H1 (cell line): ENCODE results near the gene GSE1. TPM values are rescaled to one million over a fixed set of nuclear protein-coding genes. Genes with fewer than 3 reads are reported as not detected.

Source experiments
- CTCF ChIA-PET: fragments of 300-600 bp; sonication (Branson Sonifier 250); formaldehyde crosslinking; loops from one replicate; lab custom pipeline; 2021; ENCODE audit not compliant: partially characterized antibody; lab: Charles Lee
- POLR2A ChIA-PET: fragments of 300-600 bp; sonication (Branson Sonifier 250); formaldehyde crosslinking; loops from one replicate; lab custom pipeline; 2021; ENCODE audit warnings: inconsistent platforms; ENCODE audit not compliant: partially characterized antibody; lab: Charles Lee
- DNase-seq, 2 experiments: peaks; one replicate each; pipeline versions ENCODE4 v3.0.0 to v3.0.0-alpha.2; 2010 to 2022; ENCODE audit warnings: low spot score in 2 of 2, low read depth in 1 of 2, mixed read lengths in 1 of 2
- FAIRE-seq: peaks from 2 replicates; lab custom pipeline; 2011; peaks lifted over from hg19 to GRCh38; lab: Jason Lieb, UNC
- H2AFZ ChIP-seq: 2 replicates; pipeline ENCODE4 v1.8.1; 2012; ENCODE audit warnings: low read length, inconsistent platforms
- H2AK5ac ChIP-seq: 2 replicates; pipeline ENCODE4 v1.6.1; 2013; ENCODE audit warnings: low read depth, low read length
- H2BK120ac ChIP-seq: replicated peaks from 2 replicates; pipeline ENCODE3; 2013; ENCODE audit warnings: low read depth, low read length, inconsistent platforms
- H2BK12ac ChIP-seq: 2 replicates; pipeline ENCODE4 v1.6.1; 2013; ENCODE audit warnings: low read depth, low read length
- H2BK15ac ChIP-seq: 2 replicates; pipeline ENCODE4 v1.6.1; 2013; ENCODE audit warnings: low read length
- H2BK20ac ChIP-seq: 2 replicates; pipeline ENCODE4 v1.6.1; 2013; ENCODE audit warnings: low read length
- H2BK5ac ChIP-seq: 2 replicates; pipeline ENCODE4 v1.6.1; 2013; ENCODE audit warnings: low read depth, low read length
- H3K14ac ChIP-seq: 2 replicates; pipeline ENCODE4 v1.6.1; 2013; ENCODE audit warnings: inconsistent platforms; ENCODE audit not compliant: insufficient read length
- H3K18ac ChIP-seq: 2 replicates; pipeline ENCODE4 v1.6.1; 2013; ENCODE audit warnings: low read length; ENCODE audit errors: extremely low read depth
- H3K23ac ChIP-seq: 2 replicates; pipeline ENCODE4 v1.6.1; 2013; ENCODE audit warnings: inconsistent platforms; ENCODE audit not compliant: insufficient read length
- H3K23me2 ChIP-seq: 2 replicates; pipeline ENCODE4 v1.6.1; 2013; ENCODE audit warnings: low read depth, low read length
- H3K27ac ChIP-seq: 2 replicates; pipeline ENCODE4 v1.6.1; 2011; ENCODE audit warnings: low read depth, low read length, inconsistent platforms
- H3K27me3 ChIP-seq, 4 experiments: replicated peaks in 1 of 4; 1 replicate in 1 of 4; 2 replicates in 3 of 4; pipeline versions ENCODE4 v1.6.1 to v1.8.1; 2011 to 2013; ENCODE audit warnings: low read length in 3 of 4, mild to moderate bottlenecking in 3 of 4, inconsistent platforms in 2 of 4, mixed read lengths in 2 of 4, moderate library complexity in 1 of 4; ENCODE audit not compliant: control insufficient read depth in 3 of 4, insufficient read depth in 3 of 4; ENCODE audit errors: extremely low read depth in 1 of 4
- H3K36me3 ChIP-seq, 4 experiments: 2 replicates each; pipeline versions ENCODE4 v1.6.1 to v1.8.1; 2011 to 2013; ENCODE audit warnings: mild to moderate bottlenecking in 4 of 4, low read length in 3 of 4, moderate library complexity in 2 of 4, control low read depth in 1 of 4, inconsistent platforms in 1 of 4; ENCODE audit not compliant: insufficient read depth in 4 of 4, control insufficient read depth in 2 of 4
- H3K4ac ChIP-seq: replicated peaks from 2 replicates; pipeline ENCODE3; 2013; ENCODE audit warnings: low read length, low read depth, mixed read lengths, inconsistent platforms; ENCODE audit not compliant: insufficient read length
- H3K4me1 ChIP-seq, 4 experiments: replicated peaks in 1 of 4; 1 replicate in 1 of 4; 2 replicates in 3 of 4; pipeline versions ENCODE4 v1.6.1 to v1.8.1; 2011 to 2013; ENCODE audit warnings: low read length in 3 of 4, inconsistent platforms in 2 of 4, mixed read lengths in 1 of 4; ENCODE audit not compliant: insufficient read depth in 4 of 4, control insufficient read depth in 3 of 4
- H3K4me2 ChIP-seq, 2 experiments: 2 replicates each; pipeline versions ENCODE4 v1.6.1 to v1.8.1; 2011 to 2013; ENCODE audit warnings: low read depth in 2 of 2, low read length in 2 of 2, control low read depth in 1 of 2, inconsistent platforms in 1 of 2, mild to moderate bottlenecking in 1 of 2; ENCODE audit not compliant: insufficient read depth in 1 of 2
- H3K4me3 ChIP-seq, 4 experiments: fragments of 200-600, 300-600 bp in 1 of 4; sonication (generic), shearing (Covaris generic), sonication (Bioruptor Twin) in 1 of 4; 2 replicates each; pipeline versions ENCODE4 v1.5.1 to v1.8.1; 2011 to 2016; ENCODE audit warnings: low read length in 4 of 4, low read depth in 3 of 4, control low read depth in 2 of 4, inconsistent platforms in 2 of 4, mild to moderate bottlenecking in 2 of 4, mixed read lengths in 1 of 4, moderate library complexity in 1 of 4; ENCODE audit not compliant: insufficient read depth in 2 of 4; ENCODE audit errors: extremely low read depth in 1 of 4
- H3K56ac ChIP-seq: replicated peaks from 2 replicates; pipeline ENCODE3; 2013; ENCODE audit warnings: low read depth, mild to moderate bottlenecking, mixed read lengths, low read length, inconsistent platforms; ENCODE audit not compliant: insufficient read length
- H3K79me1 ChIP-seq: 2 replicates; pipeline ENCODE4 v1.6.1; 2013; ENCODE audit warnings: low read depth, low read length, control low read depth
- H3K79me2 ChIP-seq, 2 experiments: 2 replicates each; pipeline versions ENCODE4 v1.6.1 to v1.8.1; 2012 to 2013; ENCODE audit warnings: low read length in 2 of 2, mild to moderate bottlenecking in 2 of 2, inconsistent platforms in 1 of 2; ENCODE audit not compliant: insufficient read depth in 2 of 2, control insufficient read depth in 1 of 2
- H3K9ac ChIP-seq, 4 experiments: replicated peaks in 1 of 4; 1 replicate in 1 of 4; 2 replicates in 3 of 4; pipeline versions ENCODE4 v1.6.1 to v1.8.1; 2011 to 2013; ENCODE audit warnings: low read depth in 3 of 4, low read length in 3 of 4, control low read depth in 2 of 4, mild to moderate bottlenecking in 2 of 4, moderate library complexity in 2 of 4, inconsistent platforms in 1 of 4; ENCODE audit errors: extremely low read depth in 1 of 4
- H3K9me3 ChIP-seq, 2 experiments: 2 replicates each; pipeline versions ENCODE4 v1.6.1 to v1.8.1; 2012 to 2013; ENCODE audit warnings: mild to moderate bottlenecking in 2 of 2, moderate library complexity in 2 of 2, control low read depth in 1 of 2, inconsistent platforms in 1 of 2, low read depth in 1 of 2, low read length in 1 of 2, mixed read lengths in 1 of 2; ENCODE audit not compliant: insufficient read depth in 2 of 2
- H4K20me1 ChIP-seq, 2 experiments: replicated peaks in 1 of 2; 2 replicates each; pipeline versions ENCODE3 to v1.8.1; 2011 to 2013; ENCODE audit warnings: inconsistent platforms in 2 of 2, low read length in 2 of 2, mild to moderate bottlenecking in 1 of 2; ENCODE audit not compliant: insufficient read depth in 2 of 2, control insufficient read depth in 1 of 2
- H4K5ac ChIP-seq: 2 replicates; pipeline ENCODE4 v1.6.1; 2013; ENCODE audit warnings: low read length, low read depth, mixed read lengths, inconsistent platforms; ENCODE audit not compliant: insufficient read length
- H4K8ac ChIP-seq: 2 replicates; pipeline ENCODE4 v1.8.0; 2013; ENCODE audit warnings: mild to moderate bottlenecking, moderate library complexity, low read length, inconsistent platforms; ENCODE audit not compliant: insufficient read depth; ENCODE audit errors: extremely low read depth
- H4K91ac ChIP-seq: replicated peaks from 2 replicates; pipeline ENCODE3; 2013; ENCODE audit warnings: low read length, mixed read lengths, inconsistent platforms; ENCODE audit not compliant: insufficient read length
- ATF2 ChIP-seq: IDR thresholded peaks from 2 replicates; pipeline ENCODE4 v1.6.1; 2012; ENCODE audit warnings: low read length, inconsistent platforms
- ATF3 ChIP-seq: IDR thresholded peaks from 2 replicates; pipeline ENCODE4 v1.6.1; 2011; ENCODE audit warnings: low read depth, mild to moderate bottlenecking, low read length; ENCODE audit not compliant: insufficient read depth
- CREB1 ChIP-seq: IDR thresholded peaks from 2 replicates; pipeline ENCODE4 v1.6.1; 2012; ENCODE audit warnings: inconsistent platforms
- E2F6 ChIP-seq: IDR thresholded peaks from 2 replicates; pipeline ENCODE4 v1.6.1; 2012; ENCODE audit warnings: inconsistent platforms
- HDAC2 ChIP-seq, 2 experiments: fragments of 300-600 bp in 1 of 2; sonication (generic) in 1 of 2; IDR thresholded peaks; 2 replicates each; pipeline ENCODE4 v1.6.1; 2011 to 2012; ENCODE audit warnings: low read depth in 2 of 2, low read length in 2 of 2, mild to moderate bottlenecking in 2 of 2, moderate library complexity in 2 of 2, borderline replicate concordance in 1 of 2, inconsistent platforms in 1 of 2
- KDM5A ChIP-seq: fragments of 200-600 bp; IDR thresholded peaks from 2 replicates; pipeline ENCODE4 v1.7.1; 2012; ENCODE audit warnings: mild to moderate bottlenecking, low read length, inconsistent platforms, mixed read lengths
- POU5F1 ChIP-seq: IDR thresholded peaks from 2 replicates; pipeline ENCODE4 v1.6.1; 2011; ENCODE audit warnings: low read depth, mild to moderate bottlenecking, low read length, moderate library complexity
- RAD21 ChIP-seq, 2 experiments: IDR thresholded peaks in 1 of 2; conservative IDR thresholded peaks in 1 of 2; 2 replicates each; pipeline ENCODE4 v1.6.1; 2011; ENCODE audit warnings: low read depth in 2 of 2, low read length in 2 of 2, improper control_type of control experiment in 1 of 2, inconsistent platforms in 1 of 2, mild to moderate bottlenecking in 1 of 2, moderate library complexity in 1 of 2
- RXRA ChIP-seq: IDR thresholded peaks from 2 replicates; pipeline ENCODE4 v1.6.1; 2011; ENCODE audit warnings: low read depth, mild to moderate bottlenecking, low read length, moderate library complexity; ENCODE audit not compliant: insufficient read depth
- SIX5 ChIP-seq: IDR thresholded peaks from 2 replicates; pipeline ENCODE4 v1.6.1; 2011; ENCODE audit warnings: mild to moderate bottlenecking, low read depth, low read length
- WGBS, 2 experiments: shearing (Covaris generic) in 1 of 2; methylation state at CpG; one replicate each; pipeline versions ENCODE4 v1.1.6 to v1.1.7; 2013 to 2015; ENCODE audit warnings: low lambda C conversion rate in 2 of 2, mixed read lengths in 2 of 2, inconsistent platforms in 1 of 2, low coverage in 1 of 2, missing lambda C conversion rate in 1 of 2; ENCODE audit not compliant: insufficient replicate concordance in 2 of 2, insufficient coverage in 1 of 2, insufficient read length in 1 of 2; ENCODE audit errors: extremely low coverage in 1 of 2, missing lambda C conversion rate in 1 of 2; 5-methylcytosine and 5-hydroxymethylcytosine counted together
- polyA plus RNA-seq, 7 experiments: library from polyadenylated mRNA; depleted of rRNA in 3 of 7; stranded (reverse) in 5 of 7; unstranded in 2 of 7; fragments of >200 nt in 5 of 7; fragments of 200-250 nt in 2 of 7; gene quantifications; 1 replicate in 5 of 7; 2 replicates in 1 of 7; 4 replicates in 1 of 7; pipeline versions ENCODE4 v1.2.1 to v1.2.3, GENCODE V29; 2011 to 2013; ENCODE audit warnings: missing spikeins in 2 of 7, mixed read lengths in 2 of 7
- total RNA-seq: library from RNA; stranded (reverse); fragmentation: NEBNext Ultra II Directional; extraction: Animal tissue kit (Norgen Biotek cat#: 25700); gene quantifications from 2 replicates; pipeline ENCODE4 v1.2.1, GENCODE V29; 2021

GSE1 gene
- total and polyA plus RNA-seq, 2 of the 8 experiments (the other 6 are each of a cell fraction or from before 2014, with no cell fraction given), result 26.0 to 65.6 TPM

GRCh38 chr16:85629853-85630252, 16.7 kb downstream of the GSE1 start:
- no peak overlapping the region for H2BK15ac ChIP-seq
- H3K36me3 ChIP-seq, result peaks cover 0 to 9% (median 2%) of the 10 kb centered on the region in 4 experiments; a peak in 4 of 8 replicates
- no peak overlapping the region; the same call in 1 of the 2 replicates for H3K18ac ChIP-seq
- no peak overlapping the region for H2AK5ac ChIP-seq
- no peak overlapping the region for H3K23ac ChIP-seq
- FAIRE-seq, result no peak
- peaks cover 9 to 10% of the 10 kb centered on the region in 2 experiments; a peak in 3 of 4 replicates for H3K9me3 ChIP-seq
- H2AFZ ChIP-seq, result no peak overlapping the region
- POLR2A ChIA-PET, result no interaction called here
- H3K79me1 ChIP-seq, result peaks cover 39% of the 10 kb centered on the region
- no peaks in the 10 kb centered on the region; a peak in 1 of 7 replicates for H3K27me3 ChIP-seq
- no peak overlapping the region for H4K5ac ChIP-seq
- H3K4ac ChIP-seq, result no peak overlapping the region
- peaks cover 30 to 96% of the 10 kb centered on the region in 2 experiments for H3K79me2 ChIP-seq
- H3K9ac ChIP-seq, result no peak overlapping the region
- peak overlapping the region; percentile 21; the same call in 1 of the 2 replicates for H2BK5ac ChIP-seq
- CTCF ChIA-PET, result interaction anchor here (0.7 to 7.2 kb wide), 9 partner anchors 7 to 244 kb away, joined by 3 to 93 read pairs (median 7); no protein-coding TSS in a partner anchor
- no peak overlapping the region for H3K4me2 ChIP-seq
- H2BK20ac ChIP-seq, result no peak overlapping the region
- H3K23me2 ChIP-seq, result no peaks in the 10 kb centered on the region
- peaks cover 58 to 63% of the 10 kb centered on the region in 2 experiments for H4K20me1 ChIP-seq
- no peak overlapping the region for H4K91ac ChIP-seq
- no peak for DNase-seq
- no peak overlapping the region for H3K27ac ChIP-seq
- no peak overlapping the region for H2BK120ac ChIP-seq
- no peak overlapping the region for H2BK12ac ChIP-seq
- H3K4me1 ChIP-seq, result peaks cover 0 to 20% (median 11%) of the 10 kb centered on the region in 4 experiments; a peak in 6 of 7 replicates
- no peak overlapping the region for H3K56ac ChIP-seq
- 94% methylated on average over 5 of the region's 5 CpGs; no CpG with 5 or more reads in 1 of the 2 experiments for WGBS, 2 experiments
- H3K4me3 ChIP-seq, result no peak overlapping the region
- no peak overlapping the region for H4K8ac ChIP-seq
- H3K14ac ChIP-seq, result no peak overlapping the region
- TF ChIP-seq RAD21 (IDR thresholded peaks at IDR 0.05 in 1 of 2, conservative IDR thresholded peaks at IDR 0.05 in 1 of 2; ENCODE audit: low read depth in 2 of 2, low read length in 2 of 2) (no peak), ATF2 (no peak), E2F6 (no peak), POU5F1 (no peak), CREB1 (no peak), SIX5 (no peak), KDM5A (no peak), RXRA (no peak), HDAC2 (IDR thresholded peaks at IDR 0.05; ENCODE audit: borderline replicate concordance in 1 of 2, low read depth in 2 of 2, low read length in 2 of 2) (no peak), ATF3 (no peak)
